Panc1 (cell line): Measurements from ENCODE around the gene SATB1. TPM values are rescaled to one million over a fixed set of nuclear protein-coding genes. Genes with fewer than 3 reads are reported as not detected.

Experiments used
- ATAC-seq: fragments of 200-7000 bp; cut with Tn5 transposase; 2 replicates; pipeline ENCODE4 v1.9.1; 2020; ENCODE audit warnings: mild to moderate bottlenecking, moderate library complexity
- BruUV-seq: library from RNA; stranded (reverse); fragments of 400-500 nt; replicated peaks from 2 replicates; lab custom pipeline; 2021; lab: Mats Ljungman, UMichigan
- CTCF ChIA-PET: fragments of 300-600 bp; sonication (Branson Sonifier 250); formaldehyde crosslinking; loops from one replicate; lab custom pipeline; 2022; ENCODE audit warnings: antibody characterized with exemption; lab: Charles Lee
- POLR2A ChIA-PET: fragments of 300-600 bp; sonication (Branson Sonifier 250); formaldehyde crosslinking; loops from one replicate; lab custom pipeline; 2022; ENCODE audit warnings: antibody characterized with exemption; lab: Charles Lee
- DNase-seq: peaks from one replicate; pipeline ENCODE4 v3.0.0-alpha.2; 2010; ENCODE audit warnings: low read depth, low spot score
- H3K27ac ChIP-seq: 2 replicates; pipeline ENCODE4 v1.5.1; 2011; ENCODE audit warnings: mild to moderate bottlenecking, low read length, inconsistent platforms
- H3K27me3 ChIP-seq: fragments of 200-500 bp; sonication (Bioruptor generic); 2 replicates; pipeline ENCODE4 v1.6.0; 2014; ENCODE audit warnings: low read length, inconsistent platforms; ENCODE audit not compliant: control insufficient read depth, insufficient read depth
- H3K36me3 ChIP-seq: fragments of 200-500 bp; sonication (Bioruptor generic); 2 replicates; pipeline ENCODE4 v1.5.1; 2014; ENCODE audit warnings: inconsistent platforms, mild to moderate bottlenecking, low read length, moderate library complexity; ENCODE audit not compliant: control insufficient read depth, insufficient read depth
- H3K4me1 ChIP-seq: 2 replicates; pipeline ENCODE4 v1.5.1; 2011; ENCODE audit warnings: inconsistent platforms, mild to moderate bottlenecking, low read length, moderate library complexity; ENCODE audit not compliant: control insufficient read depth, insufficient read depth
- H3K4me3 ChIP-seq, 2 experiments: 2 replicates each; pipeline ENCODE4 v1.5.1; 2011 to 2012; ENCODE audit warnings: low read depth in 2 of 2, low read length in 2 of 2, mild to moderate bottlenecking in 2 of 2, inconsistent platforms in 1 of 2, moderate library complexity in 1 of 2
- H3K9me3 ChIP-seq: fragments of 200-500 bp; sonication (Bioruptor generic); 2 replicates; pipeline ENCODE4 v1.5.1; 2014; ENCODE audit warnings: low read depth, mild to moderate bottlenecking, inconsistent platforms, low read length, moderate library complexity; ENCODE audit not compliant: control insufficient read depth, insufficient read depth
- POLR2AphosphoS5 ChIP-seq: IDR thresholded peaks from 2 replicates; pipeline ENCODE4 v1.6.1; 2012; ENCODE audit warnings: mild to moderate bottlenecking, low read depth, low read length, moderate library complexity
- SIN3A ChIP-seq: IDR thresholded peaks from 2 replicates; pipeline ENCODE4 v1.6.1; 2012; ENCODE audit warnings: low read depth, mild to moderate bottlenecking, low read length, moderate library complexity, borderline replicate concordance; ENCODE audit not compliant: insufficient read depth
- TCF7L2 ChIP-seq: IDR thresholded peaks from 2 replicates; pipeline ENCODE4 v1.6.1; 2011; ENCODE audit warnings: mild to moderate bottlenecking, low read depth, low read length, inconsistent platforms
- in situ Hi-C: cut with HindIII; loops from 2 replicates; pipeline ENCODE4 v1.10.0; 2016; ENCODE audit warnings: low sequenced_read_pairs, low pct_unique_long_range_greater_than_20kb
- intact Hi-C: fragments of 100-400 bp; cut with micrococcal nuclease; formaldehyde crosslinking; loops from one replicate; pipeline ENCODE4 v1.10.0; 2022; ENCODE audit not compliant: unreplicated experiment
- total RNA-seq: library from RNA; stranded (reverse); gene quantifications from one replicate; pipeline ENCODE4 v1.2.1, GENCODE V29; 2021; ENCODE audit not compliant: unreplicated experiment
- TF ChIP-seq, protein P1 (sequence below), 2 experiments: IDR thresholded peaks; 2 replicates each; pipeline ENCODE4 v1.6.1; 2011 to 2012; ENCODE audit warnings: low read depth in 2 of 2, control low read depth in 1 of 2, low read length in 1 of 2, mild to moderate bottlenecking in 1 of 2, moderate library complexity in 1 of 2; ENCODE audit not compliant: insufficient read depth in 1 of 2
- TF ChIP-seq, protein P2 (sequence below): fragments of 450-650 bp; IDR thresholded peaks from 2 replicates; pipeline ENCODE4 v1.5.1; 2017; ENCODE audit warnings: mild to moderate bottlenecking

The SATB1 gene
- total RNA-seq, 1 experiment from 2014 or later: 0.31 TPM

DNA sequence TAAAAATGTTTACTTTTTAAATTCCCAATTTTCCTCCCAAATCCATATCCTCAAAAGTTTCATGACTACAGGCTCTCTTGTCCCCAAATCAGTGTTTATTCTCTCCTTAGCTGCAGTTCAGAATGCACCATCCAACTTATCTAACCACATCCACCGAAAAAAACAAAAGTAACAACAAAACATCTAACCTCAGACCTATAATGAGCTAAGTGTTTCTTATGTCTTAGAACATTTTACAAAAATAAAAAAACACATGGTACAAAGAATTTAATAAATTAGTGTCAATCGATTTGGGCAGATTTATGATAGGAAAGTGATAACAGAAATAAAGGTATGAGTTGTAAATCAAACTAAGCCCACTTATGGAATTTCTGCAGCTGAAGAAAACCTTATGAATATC, 13.6 kb downstream of the SATB1 start:
- no peaks in the 10 kb centered on the region; the same call in 1 of the 2 replicates for H3K27me3 ChIP-seq
- intact Hi-C loops: no loop called here
- H3K36me3 ChIP-seq: no peaks in the 10 kb centered on the region
- ChIA-PET CTCF (no interaction called here), POLR2A (no interaction called here)
- H3K9me3 ChIP-seq: no peaks in the 10 kb centered on the region
- TF ChIP-seq SIN3A (no peak), POLR2AphosphoS5 (no peak), TCF7L2 (no peak)
- TF ChIP-seq, protein P1, sequence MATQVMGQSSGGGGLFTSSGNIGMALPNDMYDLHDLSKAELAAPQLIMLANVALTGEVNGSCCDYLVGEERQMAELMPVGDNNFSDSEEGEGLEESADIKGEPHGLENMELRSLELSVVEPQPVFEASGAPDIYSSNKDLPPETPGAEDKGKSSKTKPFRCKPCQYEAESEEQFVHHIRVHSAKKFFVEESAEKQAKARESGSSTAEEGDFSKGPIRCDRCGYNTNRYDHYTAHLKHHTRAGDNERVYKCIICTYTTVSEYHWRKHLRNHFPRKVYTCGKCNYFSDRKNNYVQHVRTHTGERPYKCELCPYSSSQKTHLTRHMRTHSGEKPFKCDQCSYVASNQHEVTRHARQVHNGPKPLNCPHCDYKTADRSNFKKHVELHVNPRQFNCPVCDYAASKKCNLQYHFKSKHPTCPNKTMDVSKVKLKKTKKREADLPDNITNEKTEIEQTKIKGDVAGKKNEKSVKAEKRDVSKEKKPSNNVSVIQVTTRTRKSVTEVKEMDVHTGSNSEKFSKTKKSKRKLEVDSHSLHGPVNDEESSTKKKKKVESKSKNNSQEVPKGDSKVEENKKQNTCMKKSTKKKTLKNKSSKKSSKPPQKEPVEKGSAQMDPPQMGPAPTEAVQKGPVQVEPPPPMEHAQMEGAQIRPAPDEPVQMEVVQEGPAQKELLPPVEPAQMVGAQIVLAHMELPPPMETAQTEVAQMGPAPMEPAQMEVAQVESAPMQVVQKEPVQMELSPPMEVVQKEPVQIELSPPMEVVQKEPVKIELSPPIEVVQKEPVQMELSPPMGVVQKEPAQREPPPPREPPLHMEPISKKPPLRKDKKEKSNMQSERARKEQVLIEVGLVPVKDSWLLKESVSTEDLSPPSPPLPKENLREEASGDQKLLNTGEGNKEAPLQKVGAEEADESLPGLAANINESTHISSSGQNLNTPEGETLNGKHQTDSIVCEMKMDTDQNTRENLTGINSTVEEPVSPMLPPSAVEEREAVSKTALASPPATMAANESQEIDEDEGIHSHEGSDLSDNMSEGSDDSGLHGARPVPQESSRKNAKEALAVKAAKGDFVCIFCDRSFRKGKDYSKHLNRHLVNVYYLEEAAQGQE (IDR thresholded peaks at IDR 0.05; ENCODE audit: insufficient read depth in 1 of 2, low read depth in 2 of 2, low read length in 1 of 2): no peak
- TF ChIP-seq, protein P2, sequence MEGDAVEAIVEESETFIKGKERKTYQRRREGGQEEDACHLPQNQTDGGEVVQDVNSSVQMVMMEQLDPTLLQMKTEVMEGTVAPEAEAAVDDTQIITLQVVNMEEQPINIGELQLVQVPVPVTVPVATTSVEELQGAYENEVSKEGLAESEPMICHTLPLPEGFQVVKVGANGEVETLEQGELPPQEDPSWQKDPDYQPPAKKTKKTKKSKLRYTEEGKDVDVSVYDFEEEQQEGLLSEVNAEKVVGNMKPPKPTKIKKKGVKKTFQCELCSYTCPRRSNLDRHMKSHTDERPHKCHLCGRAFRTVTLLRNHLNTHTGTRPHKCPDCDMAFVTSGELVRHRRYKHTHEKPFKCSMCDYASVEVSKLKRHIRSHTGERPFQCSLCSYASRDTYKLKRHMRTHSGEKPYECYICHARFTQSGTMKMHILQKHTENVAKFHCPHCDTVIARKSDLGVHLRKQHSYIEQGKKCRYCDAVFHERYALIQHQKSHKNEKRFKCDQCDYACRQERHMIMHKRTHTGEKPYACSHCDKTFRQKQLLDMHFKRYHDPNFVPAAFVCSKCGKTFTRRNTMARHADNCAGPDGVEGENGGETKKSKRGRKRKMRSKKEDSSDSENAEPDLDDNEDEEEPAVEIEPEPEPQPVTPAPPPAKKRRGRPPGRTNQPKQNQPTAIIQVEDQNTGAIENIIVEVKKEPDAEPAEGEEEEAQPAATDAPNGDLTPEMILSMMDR: no peak
- no peak overlapping the region for H3K4me3 ChIP-seq
- H3K4me1 ChIP-seq: no peaks in the 10 kb centered on the region
- no TSS peak for BruUV-seq
- DNase-seq: no peak
- in situ Hi-C loops: no loop called here
- no peak for ATAC-seq
- H3K27ac ChIP-seq: no peak overlapping the region

DNA sequence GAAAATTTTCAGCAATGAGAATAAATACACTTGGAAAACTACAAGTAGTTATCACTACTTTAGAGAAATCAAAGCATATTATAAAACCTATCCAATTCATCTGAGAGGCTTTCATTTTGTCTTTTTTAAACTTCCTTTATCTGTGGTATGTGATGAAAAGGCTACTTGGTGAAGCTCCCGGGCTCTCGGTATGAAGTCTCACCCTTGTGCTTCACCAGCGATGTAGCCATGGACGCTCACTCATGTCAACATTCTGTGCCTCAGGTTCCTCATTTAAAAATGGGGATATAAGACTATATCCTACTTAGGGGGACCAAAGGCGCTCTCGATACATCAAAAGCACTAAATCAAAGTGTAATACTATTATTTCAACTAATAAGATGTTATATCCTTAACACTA, 14.9 kb downstream of the SATB1 start:
- no TSS peak for BruUV-seq
- DNase-seq (no peak), ATAC-seq (no peak)
- Histone ChIP-seq H3K36me3 (no peaks in the 10 kb centered on the region), H3K4me1 (no peaks in the 10 kb centered on the region), H3K9me3 (no peaks in the 10 kb centered on the region), H3K27ac (no peak overlapping the region), H3K4me3 (no peak overlapping the region), H3K27me3 (no peaks in the 10 kb centered on the region; the same call in 1 of the 2 replicates)
- intact Hi-C loops: no loop called here
- POLR2A ChIA-PET: no interaction called here
- CTCF ChIA-PET: no interaction called here
- TF ChIP-seq, protein P1 (IDR thresholded peaks at IDR 0.05; ENCODE audit: insufficient read depth in 1 of 2, low read depth in 2 of 2, low read length in 1 of 2): no peak
- TF ChIP-seq TCF7L2 (no peak), SIN3A (no peak)
- TF ChIP-seq, protein P2: no peak
- in situ Hi-C loops: no loop called here
